HCT116 (cell line): ENCODE measurements around the gene WNT7B. TPM values are rescaled to one million over a fixed set of nuclear protein-coding genes. Genes with fewer than 3 reads are reported as not detected.

Experiments
- ATAC-seq: fragments of 200-7000 bp; cut with Tn5 transposase; 2 replicates; pipeline ENCODE4 v1.9.1; 2020; ENCODE audit warnings: mild to moderate bottlenecking, moderate library complexity
- BruUV-seq: library from RNA; stranded (reverse); fragments of 400-500 nt; replicated peaks from 2 replicates; lab custom pipeline; 2021; lab: Mats Ljungman, UMichigan
- CTCF ChIA-PET: fragments of 300-600 bp; sonication (Branson Sonifier 250); formaldehyde crosslinking; loops from one replicate; lab custom pipeline; 2021; ENCODE audit warnings: antibody characterized with exemption; lab: Charles Lee
- POLR2A ChIA-PET: fragments of 300-600, 350-600 bp; sonication (Branson Sonifier 250); formaldehyde crosslinking; loops from one replicate; lab custom pipeline; 2021; ENCODE audit warnings: antibody characterized with exemption; lab: Charles Lee
- RAD21 ChIA-PET, 2 experiments: fragments of 300-600 bp; sonication (Branson Sonifier 250); formaldehyde crosslinking; loops; one replicate each; lab custom pipeline; 2023; ENCODE audit warnings: low total read pairs in 2 of 2; ENCODE audit not compliant: uncharacterized antibody in 2 of 2, unreplicated experiment in 2 of 2, low non-redundant PET in 1 of 2; lab: Charles Lee
- DNase-seq: peaks from one replicate; pipeline ENCODE4 v3.0.0-alpha.2; 2010; ENCODE audit warnings: low read depth, low spot score
- H2AFZ ChIP-seq: fragments of 200-600 bp; shearing (Covaris generic), sonication (generic); 2 replicates; pipeline ENCODE4 v1.6.1; 2017; ENCODE audit warnings: low read depth, mixed run types, mixed read lengths, antibody characterized with exemption, low read length; ENCODE audit not compliant: poor library complexity, severe bottlenecking
- H3K27ac ChIP-seq: 2 replicates; pipeline ENCODE4 v1.5.1; 2012; ENCODE audit warnings: low read depth, low read length
- H3K27me3 ChIP-seq: fragments of 200-600 bp; sonication (generic); 2 replicates; pipeline ENCODE4 v1.6.1; 2016; ENCODE audit warnings: mixed run types, low read length, mixed read lengths; ENCODE audit not compliant: insufficient read depth
- H3K36me3 ChIP-seq, 2 experiments: fragments of 200-500 bp in 1 of 2; fragments of 200-600 bp in 1 of 2; sonication (Bioruptor generic) in 1 of 2; sonication (generic) in 1 of 2; 2 replicates each; pipeline versions ENCODE4 v1.5.1 to v1.6.1; 2014 to 2016; ENCODE audit warnings: low read length in 2 of 2, inconsistent platforms in 1 of 2, mixed read lengths in 1 of 2, mixed run types in 1 of 2; ENCODE audit not compliant: insufficient read depth in 2 of 2, control insufficient read depth in 1 of 2
- H3K4me1 ChIP-seq, 2 experiments: fragments of 200-600 bp in 1 of 2; sonication (generic) in 1 of 2; 2 replicates each; pipeline versions ENCODE4 v1.5.1 to v1.6.1; 2012 to 2017; ENCODE audit warnings: low read length in 2 of 2, inconsistent platforms in 1 of 2, mild to moderate bottlenecking in 1 of 2, mixed read lengths in 1 of 2, mixed run types in 1 of 2, moderate library complexity in 1 of 2; ENCODE audit not compliant: insufficient read depth in 2 of 2, control insufficient read depth in 1 of 2
- H3K4me2 ChIP-seq: fragments of 200-600 bp; sonication (generic); 2 replicates; pipeline ENCODE4 v1.6.1; 2017; ENCODE audit warnings: mixed run types, low read length, mixed read lengths
- H3K4me3 ChIP-seq, 2 experiments: fragments of 200-600 bp in 1 of 2; sonication (generic) in 1 of 2; replicated peaks in 1 of 2; 2 replicates each; pipeline ENCODE4 v1.5.1; 2011 to 2016; ENCODE audit warnings: low read length in 2 of 2, control low read depth in 1 of 2, low read depth in 1 of 2, mild to moderate bottlenecking in 1 of 2, mixed read lengths in 1 of 2, mixed run types in 1 of 2
- H3K79me2 ChIP-seq: fragments of 200-600 bp; sonication (generic); 2 replicates; pipeline ENCODE4 v1.6.1; 2017; ENCODE audit warnings: mild to moderate bottlenecking, mixed run types, low read length, moderate library complexity, mixed read lengths; ENCODE audit not compliant: insufficient read depth
- H3K9ac ChIP-seq: fragments of 200-600 bp; sonication (generic); 2 replicates; pipeline ENCODE4 v1.6.1; 2016; ENCODE audit warnings: low read length, mixed read lengths
- H3K9me2 ChIP-seq: fragments of 200-600 bp; sonication (generic), shearing (Covaris generic); 2 replicates; pipeline ENCODE4 v1.6.1; 2017; ENCODE audit warnings: mixed run types, mild to moderate bottlenecking, moderate library complexity; ENCODE audit not compliant: insufficient read depth
- H3K9me3 ChIP-seq, 2 experiments: fragments of 200-500 bp in 1 of 2; fragments of 200-600 bp in 1 of 2; sonication (Bioruptor generic) in 1 of 2; sonication (generic) in 1 of 2; 2 replicates each; pipeline ENCODE4 v1.6.1; 2014 to 2017; ENCODE audit warnings: low read length in 2 of 2, mixed read lengths in 2 of 2, inconsistent platforms in 1 of 2, low read depth in 1 of 2, mild to moderate bottlenecking in 1 of 2, mixed run types in 1 of 2, moderate library complexity in 1 of 2; ENCODE audit not compliant: control insufficient read depth in 1 of 2, insufficient read depth in 1 of 2
- H4K20me1 ChIP-seq: fragments of 200-600 bp; sonication (generic), shearing (Covaris generic); 2 replicates; pipeline ENCODE4 v1.6.1; 2017; ENCODE audit warnings: mixed run types, mild to moderate bottlenecking, moderate library complexity; ENCODE audit not compliant: insufficient read depth
- ATF3 ChIP-seq: IDR thresholded peaks from 2 replicates; pipeline ENCODE4 v1.6.1; 2012
- CBX3 ChIP-seq: IDR thresholded peaks from 2 replicates; pipeline ENCODE4 v1.6.1; 2012; ENCODE audit warnings: low read depth
- EGR1 ChIP-seq: IDR thresholded peaks from 2 replicates; pipeline ENCODE4 v1.6.1; 2012; ENCODE audit warnings: low read depth
- EZH2 ChIP-seq: fragments of 200-600 bp; sonication (generic); IDR thresholded peaks from 2 replicates; pipeline ENCODE4 v1.6.1; 2017; ENCODE audit warnings: antibody characterized with exemption, mixed run types
- EZH2phosphoT487 ChIP-seq: fragments of 200-600 bp; IDR thresholded peaks from 2 replicates; pipeline ENCODE4 v1.6.1; 2018; ENCODE audit warnings: antibody characterized with exemption, borderline replicate concordance
- FOSL1 ChIP-seq: IDR thresholded peaks from 2 replicates; pipeline ENCODE4 v1.6.1; 2012; ENCODE audit warnings: low read depth
- JUND ChIP-seq: IDR thresholded peaks from 2 replicates; pipeline ENCODE4 v1.6.1; 2012
- MAX ChIP-seq: IDR thresholded peaks from 2 replicates; pipeline ENCODE4 v1.6.1; 2012
- POLR2A ChIP-seq: IDR thresholded peaks from 2 replicates; pipeline ENCODE4 v1.7.0; 2011; ENCODE audit warnings: borderline replicate concordance; ENCODE audit not compliant: insufficient read depth, insufficient read length; ENCODE audit errors: extremely low read depth
- POLR2AphosphoS5 ChIP-seq: IDR thresholded peaks from 2 replicates; pipeline ENCODE4 v1.6.1; 2011; ENCODE audit warnings: mild to moderate bottlenecking, low read depth, low read length, moderate library complexity
- RAD21 ChIP-seq: IDR thresholded peaks from 2 replicates; pipeline ENCODE4 v1.6.1; 2012; ENCODE audit warnings: low read depth, mild to moderate bottlenecking
- REST ChIP-seq: IDR thresholded peaks from 2 replicates; pipeline ENCODE4 v1.6.1; 2012; ENCODE audit warnings: low read depth
- SIN3A ChIP-seq: IDR thresholded peaks from 2 replicates; pipeline ENCODE4 v1.6.1; 2012; ENCODE audit warnings: low read depth
- SP1 ChIP-seq: IDR thresholded peaks from 2 replicates; pipeline ENCODE4 v1.6.1; 2012; ENCODE audit warnings: low read depth
- TCF7L2 ChIP-seq: IDR thresholded peaks from 2 replicates; pipeline ENCODE4 v1.7.0; 2011; ENCODE audit warnings: borderline replicate concordance, inconsistent platforms; ENCODE audit not compliant: insufficient read depth, insufficient read length; ENCODE audit errors: extremely low read depth
- YY1 ChIP-seq: IDR thresholded peaks from 2 replicates; pipeline ENCODE4 v1.6.1; 2011; ENCODE audit warnings: low read length, low read depth, moderate library complexity, mild to moderate bottlenecking; ENCODE audit not compliant: insufficient replicate concordance; ENCODE audit errors: extremely low read depth
- ZBTB33 ChIP-seq: IDR thresholded peaks from 2 replicates; pipeline ENCODE4 v1.6.1; 2011; ENCODE audit warnings: mild to moderate bottlenecking, low read length, moderate library complexity; ENCODE audit not compliant: insufficient replicate concordance; ENCODE audit errors: extremely low read depth
- ZFX ChIP-seq: fragments of 450-650 bp; IDR thresholded peaks from 2 replicates; pipeline ENCODE4 v1.6.1; 2017
- ZNF274 ChIP-seq: fragments of 200-500 bp; sonication (Bioruptor generic); IDR thresholded peaks from 2 replicates; pipeline ENCODE4 v1.6.1; 2014; ENCODE audit warnings: mild to moderate bottlenecking, low read depth, low read length, inconsistent platforms
- intact Hi-C: fragments of 100-400 bp; cut with micrococcal nuclease; formaldehyde crosslinking; loops from 2 replicates; pipeline ENCODE4 v1.10.0; 2022
- total RNA-seq: library from RNA; stranded (reverse); gene quantifications from one replicate; pipeline ENCODE4 v1.2.1, GENCODE V29; 2021; ENCODE audit not compliant: unreplicated experiment
- TF ChIP-seq, protein P1 (sequence below), 3 experiments: fragments of 200-600 bp in 1 of 3; sonication (generic) in 1 of 3; IDR thresholded peaks in 2 of 3; conservative IDR thresholded peaks in 1 of 3; 2 replicates each; pipeline ENCODE4 v1.5.1; 2012 to 2017; ENCODE audit warnings: low read depth in 2 of 3, low read length in 2 of 3, antibody characterized with exemption in 1 of 3, borderline replicate concordance in 1 of 3, control low read depth in 1 of 3, mild to moderate bottlenecking in 1 of 3, mixed read lengths in 1 of 3, mixed run types in 1 of 3, moderate library complexity in 1 of 3; ENCODE audit not compliant: insufficient read depth in 1 of 3

The WNT7B gene
- total RNA-seq, 1 experiment from 2014 or later, result 10.5 TPM

GRCh38 chr22:45974498-45974897 is 2.5 kb downstream of the WNT7B start:
- H3K27me3 ChIP-seq, result no peaks in the 10 kb centered on the region
- intact Hi-C loops, result no loop called here
- no peaks in the 10 kb centered on the region for H3K79me2 ChIP-seq
- BruUV-seq, result no TSS peak
- H3K9me3 ChIP-seq, result peaks cover 0 to 3% of the 10 kb centered on the region in 2 experiments; a peak in 1 of 4 replicates
- H2AFZ ChIP-seq, result no peak overlapping the region
- H3K4me2 ChIP-seq, result peak overlapping the region; percentile 98
- RAD21 ChIA-PET, result interaction anchor here in 1 of 2 experiments (0.6 kb wide), 1 partner anchor 328 kb away, joined by 3 read pairs; no protein-coding TSS in a partner anchor
- TF ChIP-seq ATF3, result no peak
- TF ChIP-seq SIN3A, result no peak
- no peak for TF ChIP-seq ZFX
- no peak for TF ChIP-seq EGR1
- no peak for TF ChIP-seq EZH2
- no peak for TF ChIP-seq YY1
- TF ChIP-seq ZNF274, result no peak
- TF ChIP-seq SP1, result no peak
- no peak for TF ChIP-seq REST
- no peak for TF ChIP-seq FOSL1
- no peak for TF ChIP-seq CBX3
- no peak for TF ChIP-seq POLR2AphosphoS5
- no peak for TF ChIP-seq JUND
- TF ChIP-seq MAX, result no peak
- TF ChIP-seq, protein P1, sequence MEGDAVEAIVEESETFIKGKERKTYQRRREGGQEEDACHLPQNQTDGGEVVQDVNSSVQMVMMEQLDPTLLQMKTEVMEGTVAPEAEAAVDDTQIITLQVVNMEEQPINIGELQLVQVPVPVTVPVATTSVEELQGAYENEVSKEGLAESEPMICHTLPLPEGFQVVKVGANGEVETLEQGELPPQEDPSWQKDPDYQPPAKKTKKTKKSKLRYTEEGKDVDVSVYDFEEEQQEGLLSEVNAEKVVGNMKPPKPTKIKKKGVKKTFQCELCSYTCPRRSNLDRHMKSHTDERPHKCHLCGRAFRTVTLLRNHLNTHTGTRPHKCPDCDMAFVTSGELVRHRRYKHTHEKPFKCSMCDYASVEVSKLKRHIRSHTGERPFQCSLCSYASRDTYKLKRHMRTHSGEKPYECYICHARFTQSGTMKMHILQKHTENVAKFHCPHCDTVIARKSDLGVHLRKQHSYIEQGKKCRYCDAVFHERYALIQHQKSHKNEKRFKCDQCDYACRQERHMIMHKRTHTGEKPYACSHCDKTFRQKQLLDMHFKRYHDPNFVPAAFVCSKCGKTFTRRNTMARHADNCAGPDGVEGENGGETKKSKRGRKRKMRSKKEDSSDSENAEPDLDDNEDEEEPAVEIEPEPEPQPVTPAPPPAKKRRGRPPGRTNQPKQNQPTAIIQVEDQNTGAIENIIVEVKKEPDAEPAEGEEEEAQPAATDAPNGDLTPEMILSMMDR (IDR thresholded peaks at IDR 0.05 in 2 of 3, conservative IDR thresholded peaks at IDR 0.05 in 1 of 3; ENCODE audit: borderline replicate concordance in 1 of 3, insufficient read depth in 1 of 3, low read depth in 2 of 3, low read length in 2 of 3), result no peak
- TF ChIP-seq EZH2phosphoT487, result no peak
- no peak for TF ChIP-seq RAD21
- no peak for TF ChIP-seq POLR2A
- no peak for TF ChIP-seq TCF7L2
- no peak for TF ChIP-seq ZBTB33
- TF ChIP-seq, all 23 proteins: peak for 0
- ChIA-PET CTCF (interaction anchor here (0.5 to 1.0 kb wide), 3 partner anchors 110 to 396 kb away, joined by 3 to 5 read pairs (median 3); no protein-coding TSS in a partner anchor), POLR2A (interaction anchor here (0.5 kb wide), 1 partner anchor 108 kb away, joined by 3 read pairs; no protein-coding TSS in a partner anchor)
- H3K4me3 ChIP-seq, result no peak overlapping the region
- no peaks in the 10 kb centered on the region for H3K9me2 ChIP-seq
- no peaks in the 10 kb centered on the region for H4K20me1 ChIP-seq
- no peak for ATAC-seq
- no peak for DNase-seq
- H3K27ac ChIP-seq, result no peak overlapping the region
- H3K36me3 ChIP-seq, result no peaks in the 10 kb centered on the region
- H3K4me1 ChIP-seq, result peaks cover 23 to 54% of the 10 kb centered on the region in 2 experiments
- no peak overlapping the region for H3K9ac ChIP-seq
